DOHH2 (cell line): ENCODE data around the gene KRT33B.

Experiments
- H3F3A ChIP-seq: fragments of 200-600 bp; sonication (generic), shearing (Covaris generic); 2 replicates; pipeline ENCODE4 v1.6.0; 2016; ENCODE audit warnings: antibody characterized with exemption, mild to moderate bottlenecking; ENCODE audit not compliant: control insufficient read depth, insufficient read depth
- H3K27ac ChIP-seq: fragments of 200-600 bp; sonication (generic); 2 replicates; pipeline ENCODE4 v1.5.1; 2014; ENCODE audit warnings: low read depth, mild to moderate bottlenecking, low read length, moderate library complexity
- H3K27me3 ChIP-seq: fragments of 200-600 bp; sonication (generic); 2 replicates; pipeline ENCODE4 v1.6.1; 2014; ENCODE audit warnings: mild to moderate bottlenecking, low read length, mixed read lengths; ENCODE audit not compliant: control insufficient read depth
- H3K36me3 ChIP-seq: fragments of 200-600 bp; sonication (generic); 2 replicates; pipeline ENCODE4 v1.6.1; 2014; ENCODE audit warnings: mild to moderate bottlenecking, low read length, moderate library complexity, mixed read lengths; ENCODE audit not compliant: control insufficient read depth
- H3K4me1 ChIP-seq: fragments of 200-600 bp; sonication (generic); 2 replicates; pipeline ENCODE4 v1.6.1; 2014; ENCODE audit warnings: mild to moderate bottlenecking, low read length, mixed read lengths; ENCODE audit not compliant: control insufficient read depth
- H3K4me2 ChIP-seq: fragments of 200-600 bp; sonication (generic); 2 replicates; pipeline ENCODE4 v1.6.0; 2014; ENCODE audit warnings: mild to moderate bottlenecking, low read length, moderate library complexity
- H3K4me3 ChIP-seq: fragments of 200-600 bp; sonication (generic); 2 replicates; pipeline ENCODE4 v1.5.1; 2014; ENCODE audit warnings: mild to moderate bottlenecking, low read length, mixed read lengths
- H3K79me2 ChIP-seq: fragments of 200-600 bp; sonication (generic); 2 replicates; pipeline ENCODE4 v1.6.1; 2014; ENCODE audit warnings: mild to moderate bottlenecking, low read length, mixed read lengths; ENCODE audit not compliant: control insufficient read depth
- H3K9me2 ChIP-seq: fragments of 200-600 bp; sonication (generic); replicated peaks from 2 replicates; pipeline ENCODE4 v1.6.1; 2014; ENCODE audit warnings: mild to moderate bottlenecking, low read length, mixed read lengths; ENCODE audit not compliant: control insufficient read depth
- H3K9me3 ChIP-seq: fragments of 200-600 bp; sonication (generic); 2 replicates; pipeline ENCODE4 v1.6.1; 2014; ENCODE audit warnings: antibody characterized with exemption, low read length, mixed read lengths; ENCODE audit not compliant: control insufficient read depth, insufficient read depth
- H4K20me1 ChIP-seq: fragments of 200-600 bp; sonication (generic); 2 replicates; pipeline ENCODE4 v1.6.0; 2014; ENCODE audit warnings: low read depth, mild to moderate bottlenecking, antibody characterized with exemption, low read length, moderate library complexity; ENCODE audit not compliant: control insufficient read depth, insufficient read depth
- EZH2phosphoT487 ChIP-seq: fragments of 200-600 bp; sonication (generic); IDR thresholded peaks from 2 replicates; pipeline ENCODE4 v1.6.1; 2017; ENCODE audit warnings: borderline replicate concordance, mild to moderate bottlenecking, antibody characterized with exemption, low read length, moderate library complexity, mixed read lengths
- TF ChIP-seq, protein P1 (sequence below): fragments of 200-600 bp; sonication (generic); IDR thresholded peaks from one replicate; pipeline ENCODE4 v1.5.1; 2014; ENCODE audit warnings: antibody characterized with exemption, mild to moderate bottlenecking, low read depth, low read length; ENCODE audit not compliant: poor library complexity, severe bottlenecking

The KRT33B gene

DNA sequence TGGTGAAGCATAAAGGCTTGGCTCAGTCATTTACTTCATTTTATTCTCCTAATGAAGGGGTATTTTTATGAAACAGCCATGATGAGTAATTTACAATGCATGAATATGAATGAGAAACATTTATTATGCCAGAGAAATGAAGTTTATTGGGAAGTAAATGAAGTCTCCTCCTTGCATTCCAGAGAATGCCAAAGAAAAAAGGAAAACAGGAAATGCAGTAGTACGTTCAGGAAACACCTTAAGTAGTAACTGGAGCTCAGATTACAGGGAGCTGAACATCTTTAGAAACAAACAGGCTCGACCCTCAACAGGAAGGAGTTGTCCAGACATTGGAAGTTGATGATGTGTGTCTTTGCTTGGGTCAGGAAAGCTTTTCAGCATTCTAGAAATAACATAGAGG lies 7.9 kb upstream of the KRT33B start:
- H3K27ac ChIP-seq: no peak overlapping the region

DNA sequence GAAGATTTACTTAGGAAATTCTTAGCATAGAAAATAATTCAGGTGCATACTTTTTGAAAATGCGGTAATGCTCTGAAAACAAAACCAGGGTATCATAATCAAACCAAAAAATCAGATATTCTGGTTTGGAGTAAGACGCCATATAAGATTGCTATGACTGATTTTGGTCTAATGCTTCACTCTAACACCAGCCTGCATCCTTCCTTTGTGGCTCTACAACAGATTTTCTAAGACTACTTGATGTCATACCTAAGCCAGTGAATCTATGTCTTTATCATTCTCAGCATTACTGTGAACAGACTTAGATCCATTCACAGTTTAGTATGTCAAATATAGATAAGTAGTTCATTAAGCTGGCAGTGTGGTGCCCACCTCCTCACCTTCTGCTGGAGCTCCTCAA lies 590 bp downstream of the KRT33B start:
- Histone ChIP-seq H3K4me2 (no peak overlapping the region), H3F3A (no peaks in the 10 kb centered on the region), H3K79me2 (no peaks in the 10 kb centered on the region), H3K9me3 (no peaks in the 10 kb centered on the region), H3K4me1 (no peaks in the 10 kb centered on the region), H3K9me2 (no peaks in the 10 kb centered on the region), H3K27me3 (0 out of 2 replicates have a peak, but pooled peaks cover 6% of the 10 kb centered on the region), H3K4me3 (no peak overlapping the region), H4K20me1 (no peaks in the 10 kb centered on the region), H3K27ac (no peak overlapping the region), H3K36me3 (no peaks in the 10 kb centered on the region)
- TF ChIP-seq, protein P1, sequence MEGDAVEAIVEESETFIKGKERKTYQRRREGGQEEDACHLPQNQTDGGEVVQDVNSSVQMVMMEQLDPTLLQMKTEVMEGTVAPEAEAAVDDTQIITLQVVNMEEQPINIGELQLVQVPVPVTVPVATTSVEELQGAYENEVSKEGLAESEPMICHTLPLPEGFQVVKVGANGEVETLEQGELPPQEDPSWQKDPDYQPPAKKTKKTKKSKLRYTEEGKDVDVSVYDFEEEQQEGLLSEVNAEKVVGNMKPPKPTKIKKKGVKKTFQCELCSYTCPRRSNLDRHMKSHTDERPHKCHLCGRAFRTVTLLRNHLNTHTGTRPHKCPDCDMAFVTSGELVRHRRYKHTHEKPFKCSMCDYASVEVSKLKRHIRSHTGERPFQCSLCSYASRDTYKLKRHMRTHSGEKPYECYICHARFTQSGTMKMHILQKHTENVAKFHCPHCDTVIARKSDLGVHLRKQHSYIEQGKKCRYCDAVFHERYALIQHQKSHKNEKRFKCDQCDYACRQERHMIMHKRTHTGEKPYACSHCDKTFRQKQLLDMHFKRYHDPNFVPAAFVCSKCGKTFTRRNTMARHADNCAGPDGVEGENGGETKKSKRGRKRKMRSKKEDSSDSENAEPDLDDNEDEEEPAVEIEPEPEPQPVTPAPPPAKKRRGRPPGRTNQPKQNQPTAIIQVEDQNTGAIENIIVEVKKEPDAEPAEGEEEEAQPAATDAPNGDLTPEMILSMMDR: no peak
- no peak for TF ChIP-seq EZH2phosphoT487

More for the DNA sequence above, 7.9 kb upstream of the KRT33B start:
- Histone ChIP-seq H4K20me1 (no peaks in the 10 kb centered on the region), H3K9me3 (no peaks in the 10 kb centered on the region), H3K36me3 (no peaks in the 10 kb centered on the region), H3K4me2 (no peak overlapping the region), H3K9me2 (no peaks in the 10 kb centered on the region), H3K79me2 (no peaks in the 10 kb centered on the region), H3K4me3 (no peak overlapping the region), H3K4me1 (no peaks in the 10 kb centered on the region), H3F3A (no peaks in the 10 kb centered on the region), H3K27me3 (0 out of 2 replicates have a peak, but pooled peaks cover 8% of the 10 kb centered on the region)
- no peak for TF ChIP-seq EZH2phosphoT487
- TF ChIP-seq, protein P1: no peak

DNA sequence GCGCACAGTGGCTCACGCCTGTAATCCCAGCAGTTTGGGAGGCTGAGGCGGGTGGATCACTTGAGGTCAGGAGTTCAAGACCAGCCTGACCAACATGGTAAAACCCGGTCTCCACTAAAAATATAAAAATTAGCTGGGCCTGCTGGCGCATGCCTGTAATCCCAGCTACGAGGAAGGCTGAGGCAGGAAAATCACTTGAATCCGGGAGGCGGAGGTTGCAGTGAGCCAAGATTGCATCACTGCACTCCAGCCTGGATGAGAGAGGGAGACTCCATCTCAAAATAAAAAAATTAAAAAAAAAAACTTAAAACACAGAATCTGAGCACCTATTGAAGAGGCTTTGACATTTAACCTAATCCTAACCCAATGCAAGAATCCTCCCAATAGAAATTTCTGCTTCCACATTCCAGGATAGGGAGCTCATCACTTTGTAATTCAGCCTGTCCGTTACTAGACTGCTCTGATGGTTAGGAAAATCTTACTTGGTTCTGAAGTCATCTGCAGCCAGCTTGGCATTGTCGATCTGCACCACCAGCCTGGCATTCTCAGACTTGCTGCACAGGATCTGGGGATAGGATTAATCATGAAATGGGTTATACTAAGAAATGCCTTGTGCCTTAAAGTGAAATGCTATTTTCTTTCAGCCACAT lies 2.1 kb downstream of the KRT33B start:
- no peaks in the 10 kb centered on the region for H3K79me2 ChIP-seq
- H3K27me3 ChIP-seq: 0 out of 2 replicates have a peak, but pooled peaks cover 3% of the 10 kb centered on the region
- H3K36me3 ChIP-seq: no peaks in the 10 kb centered on the region
- H3K4me2 ChIP-seq: no peak overlapping the region
- no peak overlapping the region for H3K4me3 ChIP-seq
- H4K20me1 ChIP-seq: no peaks in the 10 kb centered on the region
- no peak overlapping the region for H3K27ac ChIP-seq
- no peaks in the 10 kb centered on the region for H3F3A ChIP-seq
- no peaks in the 10 kb centered on the region for H3K9me2 ChIP-seq
- no peaks in the 10 kb centered on the region for H3K9me3 ChIP-seq
- no peaks in the 10 kb centered on the region for H3K4me1 ChIP-seq
- no peak for TF ChIP-seq EZH2phosphoT487
- TF ChIP-seq, protein P1: no peak
